Chondrocyte (in vitro differentiated cells): ENCODE data around the gene ENPEP. TPM values are rescaled to one million over a fixed set of nuclear protein-coding genes. Genes with fewer than 3 reads are reported as not detected.
A peak's percentile ranks its signal among the peaks of the same experiment; 100 is the strongest.

Experiments used
- DNase-seq: peaks from one replicate; pipeline ENCODE4 v3.0.0; 2021; ENCODE audit warnings: mixed read lengths, low spot score
- H3K27ac Mint-ChIP-seq: one replicate; pipeline ENCODE4 v1.8.0; 2021; ENCODE audit warnings: mild to moderate bottlenecking, moderate library complexity, mixed read lengths; ENCODE audit not compliant: unreplicated experiment
- H3K27me3 Mint-ChIP-seq: 2 replicates; pipeline ENCODE4 v1.8.0; 2021; ENCODE audit warnings: low read depth, mixed read lengths
- H3K36me3 Mint-ChIP-seq: 2 replicates; pipeline ENCODE4 v1.8.0; 2021; ENCODE audit warnings: low read depth, mixed read lengths
- H3K4me1 Mint-ChIP-seq: 2 replicates; pipeline ENCODE4 v1.8.0; 2021; ENCODE audit warnings: low read depth, mild to moderate bottlenecking, mixed read lengths
- H3K4me3 Mint-ChIP-seq: one replicate; pipeline ENCODE4 v1.8.0; 2021; ENCODE audit warnings: mild to moderate bottlenecking, moderate library complexity, mixed read lengths; ENCODE audit not compliant: unreplicated experiment
- H3K9me3 Mint-ChIP-seq: 2 replicates; pipeline ENCODE4 v1.8.0; 2021; ENCODE audit warnings: low read depth, mixed read lengths
- CTCF ChIP-seq: fragments of 200-600 bp; sonication (generic); IDR thresholded peaks from 2 replicates; pipeline ENCODE4 v1.5.0; 2021; ENCODE audit warnings: antibody characterized with exemption, mild to moderate bottlenecking, moderate library complexity
- total RNA-seq: library from RNA; stranded (reverse); gene quantifications from 3 replicates; pipeline ENCODE4 v1.2.1, GENCODE V29; 2021

The ENPEP gene
- total RNA-seq, 1 donor from 2014 or later = 2.2 TPM

DNA sequence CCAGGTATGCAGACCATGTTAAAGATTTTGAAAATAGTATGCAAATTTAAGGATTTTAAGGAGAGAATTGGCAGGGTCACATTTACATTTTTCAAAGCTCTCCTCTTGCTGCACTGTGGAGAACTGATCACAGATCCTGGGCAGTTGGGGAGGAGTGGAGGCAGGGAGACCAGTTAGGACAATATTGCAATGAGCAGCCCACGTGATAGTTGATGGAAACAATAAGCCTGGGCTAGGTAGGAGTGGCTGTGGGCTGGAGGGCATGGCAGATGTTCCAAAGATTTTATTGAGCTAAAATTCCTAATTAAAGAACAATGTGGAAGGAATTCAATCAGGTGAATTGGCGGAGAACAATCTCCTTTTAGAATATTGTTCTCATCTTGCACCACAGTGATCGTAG is 50.6 kb downstream of the ENPEP start:
- H3K36me3 Mint-ChIP-seq = peaks cover 2% of the 10 kb centered on the region
- no peak for TF ChIP-seq CTCF
- no peaks in the 10 kb centered on the region for H3K27me3 Mint-ChIP-seq

GRCh38 chr4:110527156-110527555 is 51.2 kb downstream of the ENPEP start:
- Mint-ChIP-seq H3K4me3 (no peak overlapping the region), H3K36me3 (peaks cover 2% of the 10 kb centered on the region), H3K4me1 (no peaks in the 10 kb centered on the region), H3K27ac (no peak overlapping the region), H3K27me3 (no peaks in the 10 kb centered on the region), H3K9me3 (no peaks in the 10 kb centered on the region)
- no peak for DNase-seq
- no peak for TF ChIP-seq CTCF

More for the DNA sequence above, 50.6 kb downstream of the ENPEP start:
- Mint-ChIP-seq H3K4me3 (no peak overlapping the region), H3K9me3 (no peaks in the 10 kb centered on the region), H3K27ac (no peak overlapping the region), H3K4me1 (no peaks in the 10 kb centered on the region)
- no peak for DNase-seq

DNA sequence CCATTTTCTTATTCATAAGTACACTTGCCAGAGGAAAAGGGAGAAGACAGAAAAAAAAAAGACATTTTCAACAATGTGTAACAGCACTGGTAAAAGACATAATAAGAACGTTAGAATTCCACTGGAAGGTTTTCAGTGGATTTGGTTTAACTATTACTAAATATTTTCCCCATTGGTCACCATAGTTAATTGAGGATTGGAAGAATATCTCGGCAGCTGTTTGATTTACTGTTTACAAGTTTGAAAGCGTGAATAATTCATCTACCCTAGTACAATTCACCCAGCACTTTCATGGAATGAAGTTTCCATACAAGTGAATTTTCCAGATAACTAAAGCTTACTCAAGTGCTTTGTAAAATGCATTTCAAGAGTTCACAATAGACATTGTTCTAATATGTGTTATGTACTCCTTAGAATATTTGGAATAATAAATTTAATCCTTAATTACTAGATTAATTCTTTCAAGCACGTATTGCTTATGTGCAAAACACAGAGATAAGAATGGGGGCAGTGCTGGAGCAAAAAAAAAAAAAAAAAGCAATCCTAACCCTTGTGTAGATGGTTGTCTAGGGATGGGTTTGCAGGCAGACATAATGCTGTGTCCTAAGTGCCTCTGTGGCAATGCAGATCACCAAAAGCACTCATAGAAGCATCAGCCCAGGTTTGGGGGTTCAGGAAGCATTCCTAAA is 57.1 kb downstream of the ENPEP start:
- peak overlapping the region; percentile 89 for H3K27ac Mint-ChIP-seq
- DNase-seq = no peak
- peaks cover 19% of the 10 kb centered on the region for H3K4me1 Mint-ChIP-seq
- no peaks in the 10 kb centered on the region for H3K27me3 Mint-ChIP-seq
- H3K4me3 Mint-ChIP-seq = peak overlapping the region; percentile 28
- peaks cover 13% of the 10 kb centered on the region for H3K9me3 Mint-ChIP-seq
- no peak for TF ChIP-seq CTCF
- H3K36me3 Mint-ChIP-seq = peaks cover 3% of the 10 kb centered on the region

DNA sequence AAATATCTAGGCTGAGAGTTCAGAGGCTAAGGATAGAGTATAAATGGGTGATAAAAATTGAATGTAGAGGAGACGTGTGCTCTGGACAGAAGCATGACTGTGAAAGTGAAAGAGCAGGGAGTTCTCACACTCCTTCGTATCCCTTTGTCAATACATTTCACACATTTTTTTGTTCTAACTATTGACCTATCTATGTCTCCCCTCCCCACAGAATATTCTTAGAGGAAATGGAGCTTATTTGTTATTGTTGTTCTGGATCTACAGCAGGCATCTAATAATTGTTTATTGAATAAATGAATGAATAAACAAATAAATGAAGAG is 57.6 kb downstream of the ENPEP start:
- peaks cover 18% of the 10 kb centered on the region for H3K9me3 Mint-ChIP-seq
- no peaks in the 10 kb centered on the region for H3K27me3 Mint-ChIP-seq
- DNase-seq = no peak
- TF ChIP-seq CTCF = no peak
- H3K27ac Mint-ChIP-seq = peak overlapping the region; percentile 89
- H3K4me1 Mint-ChIP-seq = peaks cover 19% of the 10 kb centered on the region
- H3K36me3 Mint-ChIP-seq = peaks cover 5% of the 10 kb centered on the region
- peak overlapping the region; percentile 28 for H3K4me3 Mint-ChIP-seq

DNA sequence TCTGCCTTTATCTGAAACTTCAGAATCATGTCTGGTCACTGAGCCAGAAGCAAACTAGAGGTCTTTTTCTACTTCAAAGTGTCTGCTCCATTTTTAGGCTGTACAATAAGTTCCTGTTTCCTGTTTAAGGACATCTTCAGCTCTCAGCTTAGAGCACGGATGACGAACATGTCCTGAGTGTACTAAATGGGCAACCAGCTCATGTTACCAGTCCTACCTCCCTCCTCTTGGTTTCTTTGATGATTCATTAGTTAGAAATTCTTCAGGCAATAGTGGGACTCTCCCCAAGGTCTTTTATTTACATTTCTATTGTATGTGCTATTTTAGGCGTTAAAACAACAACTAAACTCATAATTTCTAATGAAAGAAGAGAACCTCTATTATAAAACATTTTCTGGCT is 58.0 kb downstream of the ENPEP start:
- peak overlapping the region; percentile 89 for H3K27ac Mint-ChIP-seq
- no peaks in the 10 kb centered on the region for H3K27me3 Mint-ChIP-seq
- peaks cover 7% of the 10 kb centered on the region for H3K36me3 Mint-ChIP-seq
- H3K4me1 Mint-ChIP-seq = peaks cover 19% of the 10 kb centered on the region
- peaks cover 22% of the 10 kb centered on the region for H3K9me3 Mint-ChIP-seq
- no peak for TF ChIP-seq CTCF
- no peak for DNase-seq
- H3K4me3 Mint-ChIP-seq = peak overlapping the region; percentile 28
